ENCODE data around the gene USP35.

Gene USP35

DNA sequence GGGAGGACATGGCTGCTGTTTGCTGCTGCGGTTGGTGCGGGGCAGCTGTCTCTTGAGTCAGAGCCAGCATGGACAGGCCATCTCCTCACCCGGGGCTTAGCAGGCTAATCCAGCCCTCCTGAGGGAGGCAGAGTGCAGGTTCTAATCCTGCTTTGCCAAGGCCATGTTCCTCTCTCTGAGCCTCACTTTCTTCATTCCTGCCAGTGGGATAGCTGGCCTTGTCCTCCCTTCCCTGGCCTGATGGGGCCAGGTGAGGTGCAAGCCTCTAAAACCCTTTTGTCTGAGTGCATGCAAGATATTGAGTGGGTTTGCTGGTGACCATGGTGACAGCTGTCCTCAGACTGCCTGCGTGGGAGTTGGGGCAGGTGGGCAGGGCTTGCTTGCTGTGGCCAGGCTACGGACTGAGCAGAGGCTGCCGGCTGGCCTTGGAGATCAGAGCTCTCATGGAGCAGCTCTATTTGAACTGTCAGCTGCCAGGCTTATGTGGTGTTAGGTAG is 3.6 kb downstream of the USP35 start:
- TF ChIP-seq YY1 (IDR thresholded peaks at IDR 0.05; ENCODE audit: low read depth) (no peak), TEAD4 (IDR thresholded peaks at IDR 0.05) (no peak), EP300 (IDR thresholded peaks at IDR 0.05; ENCODE audit: borderline replicate concordance) (no peak), FOXM1 (IDR thresholded peaks at IDR 0.05; ENCODE audit: borderline replicate concordance, low read depth) (no peak), CREB1 (IDR thresholded peaks at IDR 0.05; ENCODE audit: low read depth) (no peak), CEBPB (IDR thresholded peaks at IDR 0.05) (no peak), TCF12 (IDR thresholded peaks at IDR 0.05; ENCODE audit: low read depth) (no peak), NFIC (IDR thresholded peaks at IDR 0.05) (no peak), EGR1 (IDR thresholded peaks at IDR 0.05) (no peak), TAF1 (IDR thresholded peaks at IDR 0.05; ENCODE audit: low read depth) (no peak), ZBTB7A (IDR thresholded peaks at IDR 0.05; ENCODE audit: low read depth) (no peak), RAD21 (IDR thresholded peaks at IDR 0.05; ENCODE audit: low read depth) (no peak)
- TF ChIP-seq, protein P1, sequence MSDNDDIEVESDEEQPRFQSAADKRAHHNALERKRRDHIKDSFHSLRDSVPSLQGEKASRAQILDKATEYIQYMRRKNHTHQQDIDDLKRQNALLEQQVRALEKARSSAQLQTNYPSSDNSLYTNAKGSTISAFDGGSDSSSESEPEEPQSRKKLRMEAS (IDR thresholded peaks at IDR 0.05) = no peak
- TF ChIP-seq, protein P2, sequence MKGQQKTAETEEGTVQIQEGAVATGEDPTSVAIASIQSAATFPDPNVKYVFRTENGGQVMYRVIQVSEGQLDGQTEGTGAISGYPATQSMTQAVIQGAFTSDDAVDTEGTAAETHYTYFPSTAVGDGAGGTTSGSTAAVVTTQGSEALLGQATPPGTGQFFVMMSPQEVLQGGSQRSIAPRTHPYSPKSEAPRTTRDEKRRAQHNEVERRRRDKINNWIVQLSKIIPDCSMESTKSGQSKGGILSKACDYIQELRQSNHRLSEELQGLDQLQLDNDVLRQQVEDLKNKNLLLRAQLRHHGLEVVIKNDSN (IDR thresholded peaks at IDR 0.05) = no peak
- TF ChIP-seq, protein P3, sequence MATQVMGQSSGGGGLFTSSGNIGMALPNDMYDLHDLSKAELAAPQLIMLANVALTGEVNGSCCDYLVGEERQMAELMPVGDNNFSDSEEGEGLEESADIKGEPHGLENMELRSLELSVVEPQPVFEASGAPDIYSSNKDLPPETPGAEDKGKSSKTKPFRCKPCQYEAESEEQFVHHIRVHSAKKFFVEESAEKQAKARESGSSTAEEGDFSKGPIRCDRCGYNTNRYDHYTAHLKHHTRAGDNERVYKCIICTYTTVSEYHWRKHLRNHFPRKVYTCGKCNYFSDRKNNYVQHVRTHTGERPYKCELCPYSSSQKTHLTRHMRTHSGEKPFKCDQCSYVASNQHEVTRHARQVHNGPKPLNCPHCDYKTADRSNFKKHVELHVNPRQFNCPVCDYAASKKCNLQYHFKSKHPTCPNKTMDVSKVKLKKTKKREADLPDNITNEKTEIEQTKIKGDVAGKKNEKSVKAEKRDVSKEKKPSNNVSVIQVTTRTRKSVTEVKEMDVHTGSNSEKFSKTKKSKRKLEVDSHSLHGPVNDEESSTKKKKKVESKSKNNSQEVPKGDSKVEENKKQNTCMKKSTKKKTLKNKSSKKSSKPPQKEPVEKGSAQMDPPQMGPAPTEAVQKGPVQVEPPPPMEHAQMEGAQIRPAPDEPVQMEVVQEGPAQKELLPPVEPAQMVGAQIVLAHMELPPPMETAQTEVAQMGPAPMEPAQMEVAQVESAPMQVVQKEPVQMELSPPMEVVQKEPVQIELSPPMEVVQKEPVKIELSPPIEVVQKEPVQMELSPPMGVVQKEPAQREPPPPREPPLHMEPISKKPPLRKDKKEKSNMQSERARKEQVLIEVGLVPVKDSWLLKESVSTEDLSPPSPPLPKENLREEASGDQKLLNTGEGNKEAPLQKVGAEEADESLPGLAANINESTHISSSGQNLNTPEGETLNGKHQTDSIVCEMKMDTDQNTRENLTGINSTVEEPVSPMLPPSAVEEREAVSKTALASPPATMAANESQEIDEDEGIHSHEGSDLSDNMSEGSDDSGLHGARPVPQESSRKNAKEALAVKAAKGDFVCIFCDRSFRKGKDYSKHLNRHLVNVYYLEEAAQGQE (IDR thresholded peaks at IDR 0.05; ENCODE audit: low read depth) = no peak

DNA sequence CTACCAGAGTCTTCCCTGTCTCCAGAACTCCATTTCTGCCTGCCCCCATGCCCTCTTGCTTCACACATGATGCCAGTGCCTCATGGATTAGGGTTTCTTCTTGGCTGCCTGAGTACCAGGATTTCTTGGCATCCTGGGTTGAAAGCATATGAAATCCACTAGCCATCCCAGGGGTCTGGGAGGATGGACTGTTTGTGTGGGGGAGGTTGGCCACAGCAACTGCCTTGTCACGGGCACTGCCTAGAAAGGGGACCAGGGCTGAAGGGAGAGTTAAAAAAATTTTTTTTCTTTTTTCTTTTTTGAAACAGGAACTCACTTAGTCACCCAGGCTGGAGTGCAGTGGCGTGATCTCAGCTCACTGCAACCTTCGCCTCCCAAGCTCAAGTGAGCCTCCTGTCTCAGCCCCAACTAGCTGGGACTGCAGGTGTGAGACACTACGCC is 4.2 kb downstream of the USP35 start:
- TF ChIP-seq TAF1 (IDR thresholded peaks at IDR 0.05; ENCODE audit: low read depth) = no peak
- no peak for TF ChIP-seq NFIC (IDR thresholded peaks at IDR 0.05)
- no peak for TF ChIP-seq TEAD4 (IDR thresholded peaks at IDR 0.05)
- TF ChIP-seq, protein P1 (IDR thresholded peaks at IDR 0.05) = no peak

DNA sequence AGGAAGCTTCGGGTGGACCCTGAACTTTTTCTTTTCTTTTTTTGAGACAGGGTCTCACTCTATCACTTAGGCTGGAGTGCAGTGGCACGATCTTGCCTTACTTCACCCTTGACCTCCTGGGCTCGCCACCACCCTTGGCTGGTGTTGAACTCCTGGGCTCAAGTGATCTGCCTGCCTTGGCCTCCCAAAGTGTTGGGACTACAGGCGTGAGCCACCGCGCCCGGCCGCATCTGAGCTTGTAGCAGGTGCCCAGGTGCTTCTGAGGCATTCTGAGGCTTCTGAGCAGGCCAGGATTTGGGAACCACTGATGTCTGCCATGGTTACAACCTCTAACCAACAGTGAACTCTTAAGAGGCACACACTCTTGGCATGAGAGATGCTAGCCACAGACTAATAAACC is 5.1 kb downstream of the USP35 start:
- TF ChIP-seq RAD21 (IDR thresholded peaks at IDR 0.05; ENCODE audit: low read depth) (no peak), FOXM1 (IDR thresholded peaks at IDR 0.05; ENCODE audit: borderline replicate concordance, low read depth) (no peak), CEBPB (IDR thresholded peaks at IDR 0.05) (no peak), NFIC (IDR thresholded peaks at IDR 0.05) (no peak), YY1 (IDR thresholded peaks at IDR 0.05; ENCODE audit: low read depth) (no peak), EGR1 (IDR thresholded peaks at IDR 0.05) (no peak), CREB1 (IDR thresholded peaks at IDR 0.05; ENCODE audit: low read depth) (no peak), EP300 (IDR thresholded peaks at IDR 0.05; ENCODE audit: borderline replicate concordance) (no peak), TAF1 (IDR thresholded peaks at IDR 0.05; ENCODE audit: low read depth) (no peak), TCF12 (IDR thresholded peaks at IDR 0.05; ENCODE audit: low read depth) (no peak)
- TF ChIP-seq, protein P1 (IDR thresholded peaks at IDR 0.05) = no peak
- TF ChIP-seq, protein P2 (IDR thresholded peaks at IDR 0.05) = no peak
- TF ChIP-seq, protein P3 (IDR thresholded peaks at IDR 0.05; ENCODE audit: low read depth) = no peak

DNA sequence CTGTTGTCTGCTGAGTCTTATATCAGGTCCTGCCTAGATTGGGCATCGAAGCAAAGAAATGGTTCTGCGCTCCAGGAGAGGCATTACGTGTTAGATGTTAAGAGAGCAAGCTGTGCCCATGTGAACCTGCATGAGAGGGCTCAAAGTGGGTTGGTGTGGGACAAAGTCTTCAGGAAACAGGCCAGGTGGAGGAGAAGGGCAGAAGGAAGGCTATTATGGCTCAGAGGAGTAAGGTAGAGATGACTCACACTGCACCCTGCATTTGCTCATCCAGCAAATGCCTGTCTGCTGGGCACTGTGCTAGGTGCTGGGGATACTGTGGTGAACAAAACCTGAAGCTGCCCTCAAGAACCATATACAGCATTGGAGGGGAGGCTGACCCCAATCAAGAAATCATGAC is 5.8 kb downstream of the USP35 start:
- no peak for TF ChIP-seq TAF1 (IDR thresholded peaks at IDR 0.05; ENCODE audit: low read depth)
- no peak for TF ChIP-seq ZBTB7A (IDR thresholded peaks at IDR 0.05; ENCODE audit: low read depth)
- TF ChIP-seq FOXM1 (IDR thresholded peaks at IDR 0.05; ENCODE audit: borderline replicate concordance, low read depth) = no peak
- TF ChIP-seq, protein P2 (IDR thresholded peaks at IDR 0.05) = no peak
- TF ChIP-seq TCF12 (IDR thresholded peaks at IDR 0.05; ENCODE audit: low read depth) = no peak
- no peak for TF ChIP-seq CREB1 (IDR thresholded peaks at IDR 0.05; ENCODE audit: low read depth)
- no peak for TF ChIP-seq YY1 (IDR thresholded peaks at IDR 0.05; ENCODE audit: low read depth)
- TF ChIP-seq TEAD4 (IDR thresholded peaks at IDR 0.05) = no peak
- TF ChIP-seq EP300 (IDR thresholded peaks at IDR 0.05; ENCODE audit: borderline replicate concordance) = no peak

DNA sequence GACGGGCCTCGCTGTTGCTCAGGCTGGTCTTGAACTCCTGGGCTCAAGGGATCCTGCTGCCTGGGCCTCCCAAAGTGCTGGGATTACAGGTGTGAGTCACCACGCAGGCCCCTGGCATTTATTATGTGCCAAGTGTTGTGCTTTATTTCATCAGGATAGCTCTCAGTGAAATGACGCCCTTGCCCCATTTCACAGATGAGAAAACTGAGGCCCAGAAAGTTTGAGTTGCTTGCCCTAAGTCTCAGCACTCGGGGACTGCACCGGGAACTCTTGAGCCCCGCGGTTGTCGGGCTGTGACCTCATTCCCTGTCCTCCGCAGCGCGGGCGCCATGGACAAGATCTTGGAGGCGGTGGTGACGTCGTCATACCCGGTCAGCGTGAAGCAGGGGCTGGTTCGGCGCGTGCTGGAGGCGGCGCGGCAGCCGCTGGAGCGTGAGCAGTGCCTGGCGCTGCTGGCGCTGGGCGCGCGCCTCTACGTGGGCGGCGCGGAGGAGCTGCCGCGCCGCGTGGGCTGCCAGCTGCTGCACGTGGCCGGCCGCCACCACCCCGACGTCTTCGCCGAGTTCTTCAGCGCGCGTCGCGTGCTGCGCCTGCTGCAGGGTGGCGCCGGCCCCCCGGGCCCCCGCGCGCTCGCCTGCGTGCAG is 7.3 kb downstream of the USP35 start:
- TF ChIP-seq, protein P1 (IDR thresholded peaks at IDR 0.05) = no peak
- no peak for TF ChIP-seq TCF12 (IDR thresholded peaks at IDR 0.05; ENCODE audit: low read depth)
- TF ChIP-seq NFIC (IDR thresholded peaks at IDR 0.05) = no peak
